ENCODE data around the gene CNNM1. TPM values are rescaled to one million over a fixed set of nuclear protein-coding genes. Genes with fewer than 3 reads are reported as not detected.

CNNM1 gene
- total RNA-seq, 3 donors from 2014 or later (not counting 1 experiment from before 2014, with no cell fraction given), result not detected

DNA sequence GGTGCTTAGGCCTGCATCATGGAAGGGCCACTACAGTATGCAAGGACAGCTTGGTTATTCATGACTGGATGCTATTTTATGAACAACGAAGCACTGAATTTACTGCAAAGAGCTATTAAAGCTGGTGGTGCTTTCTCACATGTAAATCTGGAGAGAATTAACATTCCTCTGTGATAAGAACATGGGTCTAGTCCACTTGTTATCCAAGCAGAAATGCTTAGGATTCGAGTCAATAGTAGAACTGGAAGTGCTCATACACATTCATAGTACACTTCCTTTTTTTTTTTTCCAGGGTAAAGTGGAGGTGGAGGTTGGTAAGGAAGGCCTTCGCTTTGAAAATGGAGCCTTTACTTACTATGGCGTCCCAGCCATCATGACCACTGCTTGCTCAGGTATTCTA is 35.0 kb downstream of the CNNM1 start:
- 94% methylated on average over 3 of the region's 4 CpGs for WGBS (ENCODE audit: insufficient coverage)
- TF ChIP-seq, protein P1, sequence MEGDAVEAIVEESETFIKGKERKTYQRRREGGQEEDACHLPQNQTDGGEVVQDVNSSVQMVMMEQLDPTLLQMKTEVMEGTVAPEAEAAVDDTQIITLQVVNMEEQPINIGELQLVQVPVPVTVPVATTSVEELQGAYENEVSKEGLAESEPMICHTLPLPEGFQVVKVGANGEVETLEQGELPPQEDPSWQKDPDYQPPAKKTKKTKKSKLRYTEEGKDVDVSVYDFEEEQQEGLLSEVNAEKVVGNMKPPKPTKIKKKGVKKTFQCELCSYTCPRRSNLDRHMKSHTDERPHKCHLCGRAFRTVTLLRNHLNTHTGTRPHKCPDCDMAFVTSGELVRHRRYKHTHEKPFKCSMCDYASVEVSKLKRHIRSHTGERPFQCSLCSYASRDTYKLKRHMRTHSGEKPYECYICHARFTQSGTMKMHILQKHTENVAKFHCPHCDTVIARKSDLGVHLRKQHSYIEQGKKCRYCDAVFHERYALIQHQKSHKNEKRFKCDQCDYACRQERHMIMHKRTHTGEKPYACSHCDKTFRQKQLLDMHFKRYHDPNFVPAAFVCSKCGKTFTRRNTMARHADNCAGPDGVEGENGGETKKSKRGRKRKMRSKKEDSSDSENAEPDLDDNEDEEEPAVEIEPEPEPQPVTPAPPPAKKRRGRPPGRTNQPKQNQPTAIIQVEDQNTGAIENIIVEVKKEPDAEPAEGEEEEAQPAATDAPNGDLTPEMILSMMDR (IDR thresholded peaks at IDR 0.05), result no peak
- ATAC-seq (no peak), DNase-seq (no peak)
- intact Hi-C loops (cut with micrococcal nuclease), result no loop called here
- Histone ChIP-seq H3K27me3 (ENCODE audit: control insufficient read depth, insufficient read depth, low read length) (no peaks in the 10 kb centered on the region), H3K4me3 (ENCODE audit: low read length) (no peak overlapping the region), H3K9me3 (ENCODE audit: control insufficient read depth, insufficient read depth, low read length) (no peaks in the 10 kb centered on the region), H3K4me1 (ENCODE audit: control insufficient read depth, insufficient read depth, low read length) (no peaks in the 10 kb centered on the region), H3K27ac (ENCODE audit: low read length) (no peak overlapping the region), H3K36me3 (ENCODE audit: control insufficient read depth, insufficient read depth, low read length) (no peaks in the 10 kb centered on the region)
- Mint-ChIP-seq H3K9me3 (no peaks in the 10 kb centered on the region), H3K36me3 (no peaks in the 10 kb centered on the region), H3K4me3 (no peak overlapping the region), H3K27ac (no peak overlapping the region), H3K4me1 (no peaks in the 10 kb centered on the region), H3K27me3 (ENCODE audit: low read depth in 2 of 2) (peaks cover 0 to 20% of the 10 kb centered on the region in 2 donors)

DNA sequence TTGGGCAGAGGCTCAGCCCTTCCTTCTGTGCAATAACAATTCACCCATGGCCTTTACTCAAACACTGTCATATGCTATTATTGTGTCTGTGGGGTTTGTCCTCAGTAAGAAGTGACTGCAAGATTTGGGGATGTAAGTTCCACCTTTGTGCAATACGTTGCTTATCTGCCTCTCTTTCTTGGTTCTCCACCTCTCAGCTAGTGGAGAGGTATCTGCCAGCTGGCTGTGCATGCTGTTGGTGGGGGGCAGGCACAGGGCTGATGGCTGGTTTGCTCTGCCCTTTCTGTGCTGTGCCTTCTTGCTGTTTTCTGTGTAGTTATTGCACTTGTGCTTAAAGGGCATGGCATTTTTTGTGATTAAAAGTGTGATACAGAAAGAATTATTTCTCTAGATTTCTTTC is 36.2 kb downstream of the CNNM1 start:
- peaks cover 6 to 29% of the 10 kb centered on the region in 2 donors for H3K27me3 Mint-ChIP-seq (ENCODE audit: low read depth in 2 of 2)
- 63% methylated on average over 1 of the region's 1 CpG for WGBS (ENCODE audit: insufficient coverage)
- H3K9me3 Mint-ChIP-seq, result no peaks in the 10 kb centered on the region
- H3K27me3 ChIP-seq (ENCODE audit: control insufficient read depth, insufficient read depth, low read length), result no peaks in the 10 kb centered on the region
- H3K4me3 Mint-ChIP-seq, result no peak overlapping the region
- no peaks in the 10 kb centered on the region for H3K36me3 Mint-ChIP-seq
- no peak overlapping the region for H3K27ac Mint-ChIP-seq
- no peak overlapping the region for H3K27ac ChIP-seq (ENCODE audit: low read length)
- TF ChIP-seq, protein P1 (IDR thresholded peaks at IDR 0.05), result no peak
- no peaks in the 10 kb centered on the region for H3K36me3 ChIP-seq (ENCODE audit: control insufficient read depth, insufficient read depth, low read length)
- H3K4me1 ChIP-seq (ENCODE audit: control insufficient read depth, insufficient read depth, low read length), result no peaks in the 10 kb centered on the region
- DNase-seq, result no peak
- no peak overlapping the region for H3K4me3 ChIP-seq (ENCODE audit: low read length)
- H3K4me1 Mint-ChIP-seq, result no peaks in the 10 kb centered on the region
- no peaks in the 10 kb centered on the region for H3K9me3 ChIP-seq (ENCODE audit: control insufficient read depth, insufficient read depth, low read length)
- intact Hi-C loops (cut with micrococcal nuclease), result no loop called here
- ATAC-seq, result no peak

DNA sequence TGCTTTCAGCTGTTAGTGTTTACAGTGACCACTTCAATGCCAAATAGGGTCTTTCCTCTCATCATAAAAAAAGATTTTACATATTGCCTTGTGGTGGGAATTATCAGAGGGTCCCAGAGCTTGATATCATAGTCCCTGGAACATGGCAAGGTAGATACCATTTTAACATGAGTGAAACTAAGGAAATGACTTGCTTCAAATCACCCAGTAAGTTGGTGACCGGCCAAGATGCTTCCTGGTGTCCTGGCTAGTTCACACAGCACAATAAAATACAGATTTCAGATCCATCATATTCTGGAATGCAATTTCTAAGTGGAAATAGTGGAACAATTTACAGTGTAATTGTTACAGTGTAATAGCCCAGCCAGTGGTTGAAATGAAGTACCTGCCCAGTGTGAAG is 36.6 kb downstream of the CNNM1 start:
- no peaks in the 10 kb centered on the region for H3K36me3 ChIP-seq (ENCODE audit: control insufficient read depth, insufficient read depth, low read length)
- H3K4me1 Mint-ChIP-seq, result no peaks in the 10 kb centered on the region
- DNase-seq (no peak), ATAC-seq (no peak)
- TF ChIP-seq, protein P1 (IDR thresholded peaks at IDR 0.05), result no peak
- H3K4me3 ChIP-seq (ENCODE audit: low read length), result no peak overlapping the region
- intact Hi-C loops (cut with micrococcal nuclease), result no loop called here
- H3K36me3 Mint-ChIP-seq, result no peaks in the 10 kb centered on the region
- no peaks in the 10 kb centered on the region for H3K9me3 Mint-ChIP-seq
- no peak overlapping the region for H3K4me3 Mint-ChIP-seq
- H3K27ac Mint-ChIP-seq, result no peak overlapping the region
- no peaks in the 10 kb centered on the region for H3K27me3 ChIP-seq (ENCODE audit: control insufficient read depth, insufficient read depth, low read length)
- H3K4me1 ChIP-seq (ENCODE audit: control insufficient read depth, insufficient read depth, low read length), result no peaks in the 10 kb centered on the region
- no CpG with 5 or more reads among the region's 1 CpG for WGBS (ENCODE audit: insufficient coverage)
- no peaks in the 10 kb centered on the region for H3K9me3 ChIP-seq (ENCODE audit: control insufficient read depth, insufficient read depth, low read length)
- H3K27ac ChIP-seq (ENCODE audit: low read length), result no peak overlapping the region
- peaks cover 6 to 34% of the 10 kb centered on the region in 2 donors for H3K27me3 Mint-ChIP-seq (ENCODE audit: low read depth in 2 of 2)

DNA sequence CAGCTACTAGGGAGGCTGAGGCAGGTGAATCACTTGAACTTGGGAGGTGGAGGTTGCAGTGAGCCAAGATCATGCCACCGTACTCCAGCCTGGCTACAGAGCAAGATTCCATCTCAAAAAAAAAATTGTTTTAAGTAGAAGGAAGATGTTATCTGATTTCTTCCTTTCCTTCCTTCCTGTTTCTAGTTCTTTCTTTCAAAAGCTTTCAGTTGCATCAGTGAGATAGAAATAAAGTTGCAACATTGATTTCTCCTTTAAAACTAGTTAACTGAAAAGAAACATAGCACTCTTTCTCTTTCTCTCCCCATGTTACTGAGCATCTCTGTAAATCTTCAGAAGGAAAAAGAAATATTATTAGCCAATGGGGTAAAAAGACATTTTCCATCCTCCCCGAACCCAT is 37.5 kb downstream of the CNNM1 start:
- no peak for ATAC-seq
- Mint-ChIP-seq H3K4me1 (no peaks in the 10 kb centered on the region), H3K36me3 (no peaks in the 10 kb centered on the region), H3K9me3 (no peaks in the 10 kb centered on the region), H3K27me3 (ENCODE audit: low read depth in 2 of 2) (peaks cover 9 to 43% of the 10 kb centered on the region in 2 donors), H3K27ac (no peak overlapping the region), H3K4me3 (no peak overlapping the region)
- no peak overlapping the region for H3K27ac ChIP-seq (ENCODE audit: low read length)
- intact Hi-C loops (cut with micrococcal nuclease), result no loop called here
- no peaks in the 10 kb centered on the region for H3K9me3 ChIP-seq (ENCODE audit: control insufficient read depth, insufficient read depth, low read length)
- no peaks in the 10 kb centered on the region for H3K36me3 ChIP-seq (ENCODE audit: control insufficient read depth, insufficient read depth, low read length)
- H3K4me3 ChIP-seq (ENCODE audit: low read length), result no peak overlapping the region
- H3K4me1 ChIP-seq (ENCODE audit: control insufficient read depth, insufficient read depth, low read length), result no peaks in the 10 kb centered on the region
- H3K27me3 ChIP-seq (ENCODE audit: control insufficient read depth, insufficient read depth, low read length), result no peaks in the 10 kb centered on the region
- WGBS (ENCODE audit: insufficient coverage), result 78% methylated on average over 1 of the region's 2 CpGs
- DNase-seq, result no peak
- TF ChIP-seq, protein P1 (IDR thresholded peaks at IDR 0.05), result no peak

Measured in natural killer cell (primary cell).